ENCODE results near the gene HS6ST2. TPM values are rescaled to one million over a fixed set of nuclear protein-coding genes. Genes with fewer than 3 reads are reported as not detected.

HS6ST2 gene
- total RNA-seq, 1 experiment from 2014 or later, result 8.1 TPM

DNA sequence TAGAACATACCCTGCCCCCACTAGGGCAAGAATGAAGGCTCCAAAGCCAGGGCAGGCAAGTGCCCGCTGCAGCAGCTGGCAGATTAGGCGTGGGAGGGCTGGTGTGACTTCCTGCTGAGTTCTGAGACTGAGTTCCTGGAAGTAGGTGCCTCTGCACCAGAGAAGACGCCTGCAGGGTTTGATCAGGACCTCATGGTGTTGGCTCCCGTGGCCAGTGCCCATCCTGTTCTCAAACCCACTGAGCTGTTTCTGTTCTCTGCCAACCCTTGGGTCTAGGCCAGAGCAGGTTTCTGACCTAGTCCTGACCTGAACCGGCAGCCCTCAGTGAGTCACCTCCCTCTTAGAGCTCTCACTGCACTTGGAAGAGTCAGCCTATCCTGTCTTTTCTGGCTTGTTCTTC, 220.7 kb downstream of the HS6ST2 start (continued):
- TF ChIP-seq, protein P1, sequence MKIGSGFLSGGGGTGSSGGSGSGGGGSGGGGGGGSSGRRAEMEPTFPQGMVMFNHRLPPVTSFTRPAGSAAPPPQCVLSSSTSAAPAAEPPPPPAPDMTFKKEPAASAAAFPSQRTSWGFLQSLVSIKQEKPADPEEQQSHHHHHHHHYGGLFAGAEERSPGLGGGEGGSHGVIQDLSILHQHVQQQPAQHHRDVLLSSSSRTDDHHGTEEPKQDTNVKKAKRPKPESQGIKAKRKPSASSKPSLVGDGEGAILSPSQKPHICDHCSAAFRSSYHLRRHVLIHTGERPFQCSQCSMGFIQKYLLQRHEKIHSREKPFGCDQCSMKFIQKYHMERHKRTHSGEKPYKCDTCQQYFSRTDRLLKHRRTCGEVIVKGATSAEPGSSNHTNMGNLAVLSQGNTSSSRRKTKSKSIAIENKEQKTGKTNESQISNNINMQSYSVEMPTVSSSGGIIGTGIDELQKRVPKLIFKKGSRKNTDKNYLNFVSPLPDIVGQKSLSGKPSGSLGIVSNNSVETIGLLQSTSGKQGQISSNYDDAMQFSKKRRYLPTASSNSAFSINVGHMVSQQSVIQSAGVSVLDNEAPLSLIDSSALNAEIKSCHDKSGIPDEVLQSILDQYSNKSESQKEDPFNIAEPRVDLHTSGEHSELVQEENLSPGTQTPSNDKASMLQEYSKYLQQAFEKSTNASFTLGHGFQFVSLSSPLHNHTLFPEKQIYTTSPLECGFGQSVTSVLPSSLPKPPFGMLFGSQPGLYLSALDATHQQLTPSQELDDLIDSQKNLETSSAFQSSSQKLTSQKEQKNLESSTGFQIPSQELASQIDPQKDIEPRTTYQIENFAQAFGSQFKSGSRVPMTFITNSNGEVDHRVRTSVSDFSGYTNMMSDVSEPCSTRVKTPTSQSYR (CRISPR knock-in tag; IDR thresholded peaks at IDR 0.05), result no peak
- TF ChIP-seq NR2C2 (CRISPR knock-in tag; IDR thresholded peaks at IDR 0.05) (no peak), CREM (CRISPR knock-in tag; IDR thresholded peaks at IDR 0.05) (no peak), ESRRA (CRISPR knock-in tag; IDR thresholded peaks at IDR 0.05; ENCODE audit: borderline replicate concordance) (no peak), MYBL2 (CRISPR knock-in tag; IDR thresholded peaks at IDR 0.05) (no peak), TEAD1 (CRISPR knock-in tag; IDR thresholded peaks at IDR 0.05) (no peak)
- TF ChIP-seq, protein P2, sequence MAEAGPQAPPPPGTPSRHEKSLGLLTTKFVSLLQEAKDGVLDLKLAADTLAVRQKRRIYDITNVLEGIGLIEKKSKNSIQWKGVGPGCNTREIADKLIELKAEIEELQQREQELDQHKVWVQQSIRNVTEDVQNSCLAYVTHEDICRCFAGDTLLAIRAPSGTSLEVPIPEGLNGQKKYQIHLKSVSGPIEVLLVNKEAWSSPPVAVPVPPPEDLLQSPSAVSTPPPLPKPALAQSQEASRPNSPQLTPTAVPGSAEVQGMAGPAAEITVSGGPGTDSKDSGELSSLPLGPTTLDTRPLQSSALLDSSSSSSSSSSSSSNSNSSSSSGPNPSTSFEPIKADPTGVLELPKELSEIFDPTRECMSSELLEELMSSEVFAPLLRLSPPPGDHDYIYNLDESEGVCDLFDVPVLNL (CRISPR knock-in tag; IDR thresholded peaks at IDR 0.05; ENCODE audit: borderline replicate concordance, low read depth), result no peak
- TF ChIP-seq, protein P3, sequence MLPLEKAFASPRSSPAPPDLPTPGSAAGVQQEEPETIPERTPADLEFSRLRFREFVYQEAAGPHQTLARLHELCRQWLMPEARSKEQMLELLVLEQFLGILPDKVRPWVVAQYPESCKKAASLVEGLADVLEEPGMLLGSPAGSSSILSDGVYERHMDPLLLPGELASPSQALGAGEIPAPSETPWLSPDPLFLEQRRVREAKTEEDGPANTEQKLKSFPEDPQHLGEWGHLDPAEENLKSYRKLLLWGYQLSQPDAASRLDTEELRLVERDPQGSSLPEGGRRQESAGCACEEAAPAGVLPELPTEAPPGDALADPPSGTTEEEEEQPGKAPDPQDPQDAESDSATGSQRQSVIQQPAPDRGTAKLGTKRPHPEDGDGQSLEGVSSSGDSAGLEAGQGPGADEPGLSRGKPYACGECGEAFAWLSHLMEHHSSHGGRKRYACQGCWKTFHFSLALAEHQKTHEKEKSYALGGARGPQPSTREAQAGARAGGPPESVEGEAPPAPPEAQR (CRISPR knock-in tag; IDR thresholded peaks at IDR 0.05), result no peak

DNA sequence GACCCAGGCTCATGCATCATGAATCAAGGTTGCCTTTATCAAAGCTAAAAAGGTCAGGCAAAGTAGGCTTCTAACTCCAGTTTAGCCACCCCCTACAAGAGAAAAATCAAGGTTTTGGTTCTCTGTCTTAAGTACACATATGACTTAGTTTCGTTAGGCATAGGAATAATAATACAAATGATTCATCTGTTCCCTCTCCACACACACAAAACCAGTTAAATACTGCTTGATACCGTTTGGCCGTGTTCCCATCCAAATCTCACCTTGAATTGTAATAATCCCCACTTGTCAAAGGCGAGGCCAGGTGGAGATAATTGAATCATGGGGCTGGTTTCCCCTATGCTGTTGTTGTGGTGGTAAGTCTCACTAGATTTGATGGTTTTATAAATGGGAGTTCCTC, 226.2 kb downstream of the HS6ST2 start:
- Mint-ChIP-seq H3K27me3 (ENCODE audit: low read depth) (peaks cover 4% of the 10 kb centered on the region; the same call in 1 of the 2 replicates), H3K4me1 (peaks cover 7% of the 10 kb centered on the region), H3K27ac (no peak overlapping the region), H3K36me3 (no peaks in the 10 kb centered on the region), H3K4me3 (no peak overlapping the region), H3K9me3 (no peaks in the 10 kb centered on the region)
- CTCF ChIA-PET, result no interaction called here
- no peak for ATAC-seq
- TF ChIP-seq, protein P4, sequence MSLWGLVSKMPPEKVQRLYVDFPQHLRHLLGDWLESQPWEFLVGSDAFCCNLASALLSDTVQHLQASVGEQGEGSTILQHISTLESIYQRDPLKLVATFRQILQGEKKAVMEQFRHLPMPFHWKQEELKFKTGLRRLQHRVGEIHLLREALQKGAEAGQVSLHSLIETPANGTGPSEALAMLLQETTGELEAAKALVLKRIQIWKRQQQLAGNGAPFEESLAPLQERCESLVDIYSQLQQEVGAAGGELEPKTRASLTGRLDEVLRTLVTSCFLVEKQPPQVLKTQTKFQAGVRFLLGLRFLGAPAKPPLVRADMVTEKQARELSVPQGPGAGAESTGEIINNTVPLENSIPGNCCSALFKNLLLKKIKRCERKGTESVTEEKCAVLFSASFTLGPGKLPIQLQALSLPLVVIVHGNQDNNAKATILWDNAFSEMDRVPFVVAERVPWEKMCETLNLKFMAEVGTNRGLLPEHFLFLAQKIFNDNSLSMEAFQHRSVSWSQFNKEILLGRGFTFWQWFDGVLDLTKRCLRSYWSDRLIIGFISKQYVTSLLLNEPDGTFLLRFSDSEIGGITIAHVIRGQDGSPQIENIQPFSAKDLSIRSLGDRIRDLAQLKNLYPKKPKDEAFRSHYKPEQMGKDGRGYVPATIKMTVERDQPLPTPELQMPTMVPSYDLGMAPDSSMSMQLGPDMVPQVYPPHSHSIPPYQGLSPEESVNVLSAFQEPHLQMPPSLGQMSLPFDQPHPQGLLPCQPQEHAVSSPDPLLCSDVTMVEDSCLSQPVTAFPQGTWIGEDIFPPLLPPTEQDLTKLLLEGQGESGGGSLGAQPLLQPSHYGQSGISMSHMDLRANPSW (CRISPR knock-in tag; conservative IDR thresholded peaks at IDR 0.05; ENCODE audit: low read depth), result no peak
- TF ChIP-seq, protein P2 (CRISPR knock-in tag; IDR thresholded peaks at IDR 0.05; ENCODE audit: borderline replicate concordance, low read depth), result no peak
- TF ChIP-seq ESRRA (CRISPR knock-in tag; IDR thresholded peaks at IDR 0.05; ENCODE audit: borderline replicate concordance) (no peak), ZNF317 (CRISPR knock-in tag; IDR thresholded peaks at IDR 0.05; ENCODE audit: borderline replicate concordance, low read depth) (no peak), RORB (CRISPR knock-in tag; IDR thresholded peaks at IDR 0.05) (no peak), MYBL2 (CRISPR knock-in tag; IDR thresholded peaks at IDR 0.05) (no peak), ZNF423 (CRISPR knock-in tag; IDR thresholded peaks at IDR 0.05) (no peak), MXD4 (CRISPR knock-in tag; IDR thresholded peaks at IDR 0.05; ENCODE audit: borderline replicate concordance) (no peak), CREB1 (CRISPR knock-in tag; IDR thresholded peaks at IDR 0.05) (no peak), ZNF671 (CRISPR knock-in tag; IDR thresholded peaks at IDR 0.05) (no peak), ZNF263 (CRISPR knock-in tag; IDR thresholded peaks at IDR 0.05; ENCODE audit: low read depth) (no peak), NFYB (CRISPR knock-in tag; conservative IDR thresholded peaks at IDR 0.05; ENCODE audit: low read depth) (no peak), ATF1 (CRISPR knock-in tag; IDR thresholded peaks at IDR 0.05) (no peak)
- TF ChIP-seq, protein P3 (CRISPR knock-in tag; IDR thresholded peaks at IDR 0.05), result no peak
- TF ChIP-seq, protein P5, sequence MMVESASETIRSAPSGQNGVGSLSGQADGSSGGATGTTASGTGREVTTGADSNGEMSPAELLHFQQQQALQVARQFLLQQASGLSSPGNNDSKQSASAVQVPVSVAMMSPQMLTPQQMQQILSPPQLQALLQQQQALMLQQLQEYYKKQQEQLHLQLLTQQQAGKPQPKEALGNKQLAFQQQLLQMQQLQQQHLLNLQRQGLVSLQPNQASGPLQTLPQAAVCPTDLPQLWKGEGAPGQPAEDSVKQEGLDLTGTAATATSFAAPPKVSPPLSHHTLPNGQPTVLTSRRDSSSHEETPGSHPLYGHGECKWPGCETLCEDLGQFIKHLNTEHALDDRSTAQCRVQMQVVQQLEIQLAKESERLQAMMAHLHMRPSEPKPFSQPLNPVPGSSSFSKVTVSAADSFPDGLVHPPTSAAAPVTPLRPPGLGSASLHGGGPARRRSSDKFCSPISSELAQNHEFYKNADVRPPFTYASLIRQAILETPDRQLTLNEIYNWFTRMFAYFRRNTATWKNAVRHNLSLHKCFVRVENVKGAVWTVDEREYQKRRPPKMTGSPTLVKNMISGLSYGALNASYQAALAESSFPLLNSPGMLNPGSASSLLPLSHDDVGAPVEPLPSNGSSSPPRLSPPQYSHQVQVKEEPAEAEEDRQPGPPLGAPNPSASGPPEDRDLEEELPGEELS (CRISPR knock-in tag; IDR thresholded peaks at IDR 0.05), result no peak
- DNase-seq (ENCODE audit: low spot score), result no peak
- POLR2A ChIA-PET, result no interaction called here

Measured in WTC11 (cell line).